ENCODE measurements around the gene ATP5F1D.

Gene ATP5F1D

GRCh38 chr19:1220976-1221903 lies 20.3 kb upstream of the ATP5F1D start:
- DNase-seq, result no peak

GRCh38 chr19:1221904-1222255 lies 19.7 kb upstream of the ATP5F1D start:
- no peak for DNase-seq

- no peak for DNase-seq
These were observed 19.2 kb upstream of the ATP5F1D start for GRCh38 chr19:1222394-1222793.

GRCh38 chr19:1223018-1223855 lies 18.3 kb upstream of the ATP5F1D start:
- no peak for DNase-seq

- no peak for DNase-seq
These were observed 17.3 kb upstream of the ATP5F1D start for GRCh38 chr19:1224047-1224825.

- no peak for DNase-seq
These were observed 16.7 kb upstream of the ATP5F1D start for GRCh38 chr19:1224847-1225246.

- no peak for DNase-seq
These were observed 15.9 kb upstream of the ATP5F1D start for GRCh38 chr19:1225440-1226226.

GRCh38 chr19:1226227-1226518 lies 15.4 kb upstream of the ATP5F1D start:
- DNase-seq, result no peak

- no peak for DNase-seq
These were observed 14.8 kb upstream of the ATP5F1D start for GRCh38 chr19:1226522-1227303.

- no peak for DNase-seq
These were observed 14.1 kb upstream of the ATP5F1D start for GRCh38 chr19:1227304-1228054.

GRCh38 chr19:1228161-1228957 lies 13.2 kb upstream of the ATP5F1D start:
- no peak for DNase-seq

- no peak for DNase-seq
These were observed 12.3 kb upstream of the ATP5F1D start for GRCh38 chr19:1229056-1229923.

- no peak for DNase-seq
These were observed 11.4 kb upstream of the ATP5F1D start for GRCh38 chr19:1229924-1230782.

GRCh38 chr19:1230783-1231489 lies 10.6 kb upstream of the ATP5F1D start:
- DNase-seq, result no peak

GRCh38 chr19:1231729-1232637 lies 9.6 kb upstream of the ATP5F1D start:
- no peak for DNase-seq

- DNase-seq, result no peak
These were observed 8.9 kb upstream of the ATP5F1D start for GRCh38 chr19:1232652-1233072.

All from cortex of kidney (tissue), 1 donor.